ENCODE data around the gene TPI1. TPM values are rescaled to one million over a fixed set of nuclear protein-coding genes. Genes with fewer than 3 reads are reported as not detected.

The TPI1 gene
- 100 to 1,000 TPM; 288 to 372 (median 355) TPM for total RNA-seq

- no peak for TF ChIP-seq EP300 (IDR thresholded peaks at IDR 0.05)
- no peak for TF ChIP-seq CTCF (IDR thresholded peaks at IDR 0.05)
- peak; percentile 96 for TF ChIP-seq POLR2A (IDR thresholded peaks at IDR 0.05; ENCODE audit: low read depth)
- TF ChIP-seq POLR2AphosphoS5 (IDR thresholded peaks at IDR 0.05): peak; percentile 94 to 99
- peak within 1 kb of the TSS; percentile 98 to 99 (median 98) for H3K27ac ChIP-seq (replicated peaks in 1 of 4)
- peak within 1 kb of the TSS; percentile 80 to 97 (median 86) for H3K4me3 ChIP-seq
- H3K27me3 ChIP-seq: no peaks in the 10 kb centered on the region
- WGBS: 0% methylated on average over 16 of the region's 86 CpGs
- H3K9me3 ChIP-seq: no peaks in the 10 kb centered on the region
- peak; percentile 98 for DNase-seq (ENCODE audit: extremely low spot score)
- peaks cover 41 to 56% (median 51%) of the 10 kb centered on the region in 4 donors for H3K4me1 ChIP-seq
- intact Hi-C loops (cut with DNase I): no loop called here
- peaks cover 21 to 62% (median 58%) of the 10 kb centered on the region in 4 donors for H3K36me3 ChIP-seq
Observed at GRCh38 chr12:6867413-6868210, at the start of gene TPI1. Gene TPI1, plus strand, starts transcription at chr12:6867531. Its CDS starts 36 bp downstream, at chr12:6867567.

- no peak overlapping the region for H3K27ac ChIP-seq (replicated peaks in 1 of 4)
- no peaks in the 10 kb centered on the region for H3K9me3 ChIP-seq
- peaks cover 0 to 16% (median 2%) of the 10 kb centered on the region in 4 donors for H3K27me3 ChIP-seq
- TF ChIP-seq POLR2A (IDR thresholded peaks at IDR 0.05; ENCODE audit: low read depth) (no peak), CTCF (IDR thresholded peaks at IDR 0.05) (no peak), EP300 (IDR thresholded peaks at IDR 0.05) (no peak), POLR2AphosphoS5 (IDR thresholded peaks at IDR 0.05) (no peak)
- no peaks in the 10 kb centered on the region for H3K36me3 ChIP-seq
- H3K4me1 ChIP-seq: peaks cover 6 to 21% (median 20%) of the 10 kb centered on the region in 4 donors
- no peak for DNase-seq (ENCODE audit: extremely low spot score)
- WGBS: 84% methylated on average over 20 of the region's 20 CpGs
- intact Hi-C loops (cut with DNase I): no loop called here
- no peak overlapping the region for H3K4me3 ChIP-seq
Observed at GRCh38 chr12:6817662-6818157, 49.6 kb upstream of the TPI1 start.

GRCh38 chr12:6818222-6818621 lies 49.1 kb upstream of the TPI1 start:
- 84% methylated on average over 7 of the region's 10 CpGs for WGBS
- Histone ChIP-seq H3K9me3 (no peaks in the 10 kb centered on the region), H3K36me3 (no peaks in the 10 kb centered on the region), H3K4me3 (no peak overlapping the region), H3K27ac (replicated peaks in 1 of 4) (no peak overlapping the region), H3K27me3 (peaks cover 0 to 21% (median 5%) of the 10 kb centered on the region in 4 donors), H3K4me1 (peaks cover 6 to 26% (median 24%) of the 10 kb centered on the region in 4 donors)
- DNase-seq (ENCODE audit: extremely low spot score): no peak
- no peak for TF ChIP-seq POLR2A (IDR thresholded peaks at IDR 0.05; ENCODE audit: low read depth)
- intact Hi-C loops (cut with DNase I): no loop called here

- intact Hi-C loops (cut with DNase I): no loop called here
- peaks cover 6 to 28% (median 25%) of the 10 kb centered on the region in 4 donors for H3K4me1 ChIP-seq
- WGBS: 76% methylated on average over 5 of the region's 5 CpGs
- DNase-seq (ENCODE audit: extremely low spot score): no peak
- H3K27me3 ChIP-seq: peaks cover 0 to 25% (median 5%) of the 10 kb centered on the region in 4 donors
- no peaks in the 10 kb centered on the region for H3K9me3 ChIP-seq
- no peak overlapping the region for H3K4me3 ChIP-seq
- TF ChIP-seq POLR2A (IDR thresholded peaks at IDR 0.05; ENCODE audit: low read depth): no peak
- TF ChIP-seq CTCF (IDR thresholded peaks at IDR 0.05): no peak
- no peak overlapping the region for H3K27ac ChIP-seq (replicated peaks in 1 of 4)
- no peaks in the 10 kb centered on the region for H3K36me3 ChIP-seq
Observed at GRCh38 chr12:6818645-6819044, 48.7 kb upstream of the TPI1 start.

All from esophagus muscularis mucosa (tissue), 4 donors.